ENCODE results near the gene LRRC3C. TPM values are rescaled to one million over a fixed set of nuclear protein-coding genes. Genes with fewer than 3 reads are reported as not detected.

The LRRC3C gene
- total RNA-seq, 1 donor from 2014 or later: not detected

GRCh38 chr17:39889200-39889599, 38.3 kb upstream of the LRRC3C start:
- Histone ChIP-seq H2AFZ (ENCODE audit: low read depth, low read length) (no peak overlapping the region), H4K20me1 (ENCODE audit: insufficient read depth, low read length) (no peaks in the 10 kb centered on the region), H3K4me2 (ENCODE audit: low read length) (no peak overlapping the region), H3K36me3 (ENCODE audit: insufficient read depth, low read length) (no peaks in the 10 kb centered on the region), H3K4me1 (ENCODE audit: insufficient read depth, low read length) (no peaks in the 10 kb centered on the region), H3K9ac (ENCODE audit: low read length) (no peak overlapping the region), H3K9me3 (ENCODE audit: insufficient read depth, low read depth, low read length) (peaks cover 3% of the 10 kb centered on the region), H3K79me2 (ENCODE audit: insufficient read depth, low read length) (no peaks in the 10 kb centered on the region), H3K4me3 (ENCODE audit: insufficient read depth, low read depth, low read length) (no peak overlapping the region), H3K27ac (ENCODE audit: low read depth, low read length) (no peak overlapping the region), H3K27me3 (ENCODE audit: insufficient read depth, low read length) (peaks cover 22% of the 10 kb centered on the region)
- Mint-ChIP-seq H3K4me1 (ENCODE audit: low read depth, unreplicated experiment) (no peaks in the 10 kb centered on the region), H3K27ac (ENCODE audit: unreplicated experiment) (no peak overlapping the region), H3K9me3 (ENCODE audit: unreplicated experiment) (peaks cover 4% of the 10 kb centered on the region), H3K27me3 (ENCODE audit: low read depth, unreplicated experiment) (peaks cover 26% of the 10 kb centered on the region), H3K4me3 (ENCODE audit: unreplicated experiment) (no peak overlapping the region), H3K36me3 (ENCODE audit: low read depth, unreplicated experiment) (no peaks in the 10 kb centered on the region)
- TF ChIP-seq CTCF (IDR thresholded peaks at IDR 0.05; ENCODE audit: insufficient read depth, low read depth, low read length) (no peak), EZH2 (IDR thresholded peaks at IDR 0.05; ENCODE audit: insufficient read depth, low read length) (no peak)
- DNase-seq (ENCODE audit: low read depth) (no peak), FAIRE-seq (no peak)

- Mint-ChIP-seq H3K27ac (ENCODE audit: unreplicated experiment) (no peak overlapping the region), H3K4me1 (ENCODE audit: low read depth, unreplicated experiment) (no peaks in the 10 kb centered on the region), H3K4me3 (ENCODE audit: unreplicated experiment) (no peak overlapping the region)
Observed at GRCh38 chr17:39894681-39895376, 32.7 kb upstream of the LRRC3C start.

More at GRCh38 chr17:39894681-39895376, 32.7 kb upstream of the LRRC3C start:
- Histone ChIP-seq H4K20me1 (ENCODE audit: insufficient read depth, low read length) (no peaks in the 10 kb centered on the region), H3K79me2 (ENCODE audit: insufficient read depth, low read length) (no peaks in the 10 kb centered on the region), H3K27ac (ENCODE audit: low read depth, low read length) (no peak overlapping the region), H3K27me3 (ENCODE audit: insufficient read depth, low read length) (peaks cover 19% of the 10 kb centered on the region), H3K4me1 (ENCODE audit: insufficient read depth, low read length) (no peaks in the 10 kb centered on the region), H3K4me2 (ENCODE audit: low read length) (no peak overlapping the region), H2AFZ (ENCODE audit: low read depth, low read length) (no peak overlapping the region), H3K4me3 (ENCODE audit: insufficient read depth, low read depth, low read length) (no peak overlapping the region), H3K36me3 (ENCODE audit: insufficient read depth, low read length) (no peaks in the 10 kb centered on the region), H3K9ac (ENCODE audit: low read length) (no peak overlapping the region), H3K9me3 (ENCODE audit: insufficient read depth, low read depth, low read length) (peaks cover 3% of the 10 kb centered on the region)
- Mint-ChIP-seq H3K9me3 (ENCODE audit: unreplicated experiment) (no peaks in the 10 kb centered on the region), H3K27me3 (ENCODE audit: low read depth, unreplicated experiment) (peaks cover 18% of the 10 kb centered on the region), H3K36me3 (ENCODE audit: low read depth, unreplicated experiment) (no peaks in the 10 kb centered on the region)
- TF ChIP-seq CTCF (IDR thresholded peaks at IDR 0.05; ENCODE audit: insufficient read depth, low read depth, low read length) (no peak), EZH2 (IDR thresholded peaks at IDR 0.05; ENCODE audit: insufficient read depth, low read length) (no peak)
- DNase-seq (ENCODE audit: low read depth) (no peak), FAIRE-seq (no peak)
